Smooth muscle cell (in vitro differentiated cells): ENCODE measurements around the gene BLOC1S1. TPM values are rescaled to one million over a fixed set of nuclear protein-coding genes. Genes with fewer than 3 reads are reported as not detected.

Experiments
- DNase-seq: peaks from one replicate; lab custom pipeline; 2025; ENCODE audit not compliant: unreplicated experiment; lab: John Stamatoyannopoulos, UW
- H2AFZ ChIP-seq: fragments of 200-600 bp; sonication (generic); 2 replicates; pipeline ENCODE4 v1.6.0; 2016; ENCODE audit warnings: antibody characterized with exemption, low read depth, mild to moderate bottlenecking
- H3F3A ChIP-seq: fragments of 200-600 bp; sonication (generic); 2 replicates; pipeline ENCODE4 v1.6.0; 2017; ENCODE audit warnings: antibody characterized with exemption, low read depth
- H3K27ac ChIP-seq: fragments of 200-600 bp; sonication (generic); 2 replicates; pipeline ENCODE4 v1.5.1; 2016; ENCODE audit warnings: low read depth, mild to moderate bottlenecking
- H3K27me3 ChIP-seq: fragments of 200-600 bp; sonication (generic); 2 replicates; pipeline ENCODE4 v1.6.1; 2016; ENCODE audit warnings: low read depth, mild to moderate bottlenecking
- H3K36me3 ChIP-seq: fragments of 200-600 bp; sonication (generic); 2 replicates; pipeline ENCODE4 v1.5.1; 2016; ENCODE audit warnings: low read depth
- H3K4me1 ChIP-seq: fragments of 200-600 bp; sonication (generic); 2 replicates; pipeline ENCODE4 v1.5.1; 2016; ENCODE audit warnings: low read depth
- H3K4me2 ChIP-seq: fragments of 200-600 bp; sonication (generic); 2 replicates; pipeline ENCODE4 v1.6.0; 2016; ENCODE audit warnings: mild to moderate bottlenecking
- H3K4me3 ChIP-seq: fragments of 200-600 bp; sonication (generic); 2 replicates; pipeline ENCODE4 v1.5.1; 2016; ENCODE audit warnings: mild to moderate bottlenecking
- H3K79me2 ChIP-seq: fragments of 200-600 bp; sonication (generic); 2 replicates; pipeline ENCODE4 v1.6.0; 2016; ENCODE audit warnings: low read depth, mild to moderate bottlenecking
- H3K9ac ChIP-seq: fragments of 200-600 bp; sonication (generic); 2 replicates; pipeline ENCODE4 v1.6.0; 2016; ENCODE audit warnings: low read depth
- H3K9me3 ChIP-seq: fragments of 200-600 bp; sonication (generic); replicated peaks from 2 replicates; pipeline ENCODE4 v1.5.1; 2016; ENCODE audit warnings: low read depth
- H4K20me1 ChIP-seq: fragments of 200-600 bp; sonication (generic); 2 replicates; pipeline ENCODE4 v1.6.0; 2016; ENCODE audit warnings: low read depth
- WGBS: methylation state at CpG from one replicate; pipeline ENCODE4 v1.1.7; 2016; ENCODE audit warnings: low lambda C conversion rate; 5-methylcytosine and 5-hydroxymethylcytosine counted together
- polyA plus RNA-seq: library from polyadenylated mRNA; unstranded; fragments of >200 nt; fragmentation: Nextera tagmentation; extraction: Ambion mirVana; gene quantifications from 2 replicates; pipeline ENCODE4 v1.2.1, GENCODE V29; 2016
- total RNA-seq: library from RNA; depleted of rRNA; stranded (reverse); fragments of >200 nt; gene quantifications from 2 replicates; pipeline ENCODE4 v1.2.3, GENCODE V29; 2014
- TF ChIP-seq, protein P1 (sequence below): fragments of 200-600 bp; sonication (generic); IDR thresholded peaks from 2 replicates; pipeline ENCODE4 v1.5.1; 2017; ENCODE audit warnings: borderline replicate concordance, mild to moderate bottlenecking, antibody characterized with exemption; ENCODE audit not compliant: insufficient read depth, poor library complexity, severe bottlenecking

Gene BLOC1S1
- total and polyA plus RNA-seq, 2 experiments from 2014 or later, result 146 to 150 TPM

DNA sequence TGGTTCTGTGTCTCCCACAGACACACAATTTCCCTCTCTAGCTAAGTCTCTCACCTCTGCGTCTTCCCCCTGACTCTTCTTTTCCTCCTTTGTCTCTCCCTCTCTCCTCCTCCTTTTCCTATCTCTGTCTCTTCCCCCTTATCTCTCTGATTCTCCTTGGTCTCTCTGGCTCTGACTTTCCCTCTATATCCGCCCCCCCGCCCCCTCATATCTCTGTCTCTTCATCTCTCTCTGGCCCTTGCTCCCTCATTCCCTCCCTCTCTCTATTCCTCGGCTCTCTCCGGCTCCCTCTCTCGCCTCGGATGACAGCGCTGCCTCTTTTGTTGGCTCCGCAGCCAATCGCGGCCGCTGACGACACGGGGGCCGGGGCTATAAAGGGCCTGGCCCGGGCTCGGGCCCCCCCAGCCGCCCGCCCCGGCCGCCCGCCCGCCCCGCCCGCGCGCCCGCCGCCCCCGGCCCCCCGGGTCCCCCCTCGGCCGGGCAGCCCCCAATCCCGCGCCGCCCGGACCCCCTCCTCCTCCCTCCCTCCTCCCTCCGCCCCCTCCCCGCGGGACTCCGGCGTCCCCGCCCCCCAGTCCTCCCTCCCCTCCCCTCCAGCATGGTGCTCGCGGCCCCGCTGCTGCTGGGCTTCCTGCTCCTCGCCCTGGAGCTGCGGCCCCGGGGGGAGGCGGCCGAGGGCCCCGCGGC lies 27.0 kb downstream of the BLOC1S1 start, which contains the start of gene GDF11:
GDF11 (plus strand) TSS at position 404 of the 687 bp plus-strand sequence; CDS start at position 599, 195 bp downstream.
- H3K4me2 ChIP-seq, result peak within 1 kb of the TSS; percentile 96
- H3K4me1 ChIP-seq, result peaks cover 38% of the 10 kb centered on the region
- TF ChIP-seq, protein P1, sequence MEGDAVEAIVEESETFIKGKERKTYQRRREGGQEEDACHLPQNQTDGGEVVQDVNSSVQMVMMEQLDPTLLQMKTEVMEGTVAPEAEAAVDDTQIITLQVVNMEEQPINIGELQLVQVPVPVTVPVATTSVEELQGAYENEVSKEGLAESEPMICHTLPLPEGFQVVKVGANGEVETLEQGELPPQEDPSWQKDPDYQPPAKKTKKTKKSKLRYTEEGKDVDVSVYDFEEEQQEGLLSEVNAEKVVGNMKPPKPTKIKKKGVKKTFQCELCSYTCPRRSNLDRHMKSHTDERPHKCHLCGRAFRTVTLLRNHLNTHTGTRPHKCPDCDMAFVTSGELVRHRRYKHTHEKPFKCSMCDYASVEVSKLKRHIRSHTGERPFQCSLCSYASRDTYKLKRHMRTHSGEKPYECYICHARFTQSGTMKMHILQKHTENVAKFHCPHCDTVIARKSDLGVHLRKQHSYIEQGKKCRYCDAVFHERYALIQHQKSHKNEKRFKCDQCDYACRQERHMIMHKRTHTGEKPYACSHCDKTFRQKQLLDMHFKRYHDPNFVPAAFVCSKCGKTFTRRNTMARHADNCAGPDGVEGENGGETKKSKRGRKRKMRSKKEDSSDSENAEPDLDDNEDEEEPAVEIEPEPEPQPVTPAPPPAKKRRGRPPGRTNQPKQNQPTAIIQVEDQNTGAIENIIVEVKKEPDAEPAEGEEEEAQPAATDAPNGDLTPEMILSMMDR, result no peak
- peak; percentile 62 for DNase-seq
- peaks cover 4% of the 10 kb centered on the region for H3F3A ChIP-seq
- H4K20me1 ChIP-seq, result peaks cover 37% of the 10 kb centered on the region
- peaks cover 7% of the 10 kb centered on the region for H3K79me2 ChIP-seq
- H3K27ac ChIP-seq, result peak within 1 kb of the TSS; percentile 70
- no peaks in the 10 kb centered on the region for H3K9me3 ChIP-seq
- WGBS, result 3% methylated on average over 6 of the region's 53 CpGs
- no peaks in the 10 kb centered on the region for H3K27me3 ChIP-seq
- no peaks in the 10 kb centered on the region for H3K36me3 ChIP-seq
- H3K9ac ChIP-seq, result peak within 1 kb of the TSS; percentile 61
- peak within 1 kb of the TSS; percentile 80 for H3K4me3 ChIP-seq
- H2AFZ ChIP-seq, result peak within 1 kb of the TSS; percentile 87

DNA sequence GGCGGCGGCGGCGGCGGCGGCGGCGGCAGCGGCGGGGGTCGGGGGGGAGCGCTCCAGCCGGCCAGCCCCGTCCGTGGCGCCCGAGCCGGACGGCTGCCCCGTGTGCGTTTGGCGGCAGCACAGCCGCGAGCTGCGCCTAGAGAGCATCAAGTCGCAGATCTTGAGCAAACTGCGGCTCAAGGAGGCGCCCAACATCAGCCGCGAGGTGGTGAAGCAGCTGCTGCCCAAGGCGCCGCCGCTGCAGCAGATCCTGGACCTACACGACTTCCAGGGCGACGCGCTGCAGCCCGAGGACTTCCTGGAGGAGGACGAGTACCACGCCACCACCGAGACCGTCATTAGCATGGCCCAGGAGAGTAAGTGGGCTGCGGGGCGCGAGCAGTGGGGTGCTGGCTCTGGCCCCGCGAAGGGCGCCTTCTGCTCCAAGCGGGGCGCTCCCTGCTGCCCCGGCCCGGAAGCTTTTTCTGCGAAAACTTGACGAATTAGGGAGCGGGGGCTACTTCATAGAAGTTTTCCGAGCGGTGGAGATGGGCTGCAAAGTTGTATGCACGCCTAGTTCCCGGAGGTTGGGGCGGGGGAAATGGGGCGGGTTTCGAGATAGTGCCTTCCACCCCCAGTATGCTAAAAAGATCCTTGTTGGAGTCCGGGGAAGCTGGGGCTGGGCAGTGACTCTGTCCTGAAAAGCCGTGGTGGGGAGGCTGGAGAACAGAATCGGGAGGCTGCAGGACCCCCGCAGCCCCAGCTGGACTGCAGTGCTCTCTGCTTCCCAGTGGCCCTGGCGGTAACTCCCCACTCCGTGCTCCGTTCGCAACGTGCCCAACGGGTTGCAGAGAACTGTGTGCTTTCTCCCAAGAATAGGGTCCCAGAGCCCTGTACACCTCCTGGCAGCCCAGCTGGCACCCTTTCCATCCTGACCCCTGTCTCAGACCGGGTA lies 27.8 kb downstream of the BLOC1S1 start:
- TF ChIP-seq, protein P1, result no peak
- no peaks in the 10 kb centered on the region for H3K27me3 ChIP-seq
- WGBS, result 1% methylated on average over 58 of the region's 73 CpGs

DNA sequence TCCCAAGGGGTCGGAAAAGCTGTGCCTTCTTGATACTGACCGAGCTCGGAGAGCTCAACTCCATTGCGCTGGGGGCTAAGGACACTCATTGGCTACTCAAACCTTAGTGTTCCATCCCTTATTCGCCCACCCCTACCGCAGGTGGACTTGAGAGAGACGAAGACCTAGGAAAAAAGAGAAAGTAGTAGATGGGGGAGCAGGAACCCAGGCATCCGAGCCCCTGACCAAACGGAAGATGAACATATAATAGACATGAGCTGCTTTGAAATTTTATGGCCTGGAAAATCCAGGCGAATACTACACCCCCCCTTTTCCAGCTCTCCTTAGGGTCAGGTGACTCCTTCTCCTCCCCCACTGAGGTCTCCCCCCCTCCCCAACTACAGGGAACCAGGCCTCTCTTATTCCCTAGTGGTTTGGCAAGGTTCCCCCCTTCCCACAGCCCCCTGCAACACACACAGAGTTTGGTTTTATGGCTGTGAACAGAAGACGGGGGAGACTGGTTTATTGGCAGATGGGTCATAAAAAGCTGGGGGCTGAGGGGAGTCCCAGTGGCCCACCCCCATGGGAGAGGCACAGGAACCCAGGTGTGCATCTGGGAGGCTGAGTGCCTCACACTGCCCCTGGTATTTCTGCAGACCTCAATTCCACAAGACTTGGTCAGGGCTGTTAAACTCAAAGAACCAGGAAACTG lies 28.6 kb downstream of the BLOC1S1 start:
- DNase-seq, result no peak
- H3K4me3 ChIP-seq, result peak overlapping the region; percentile 80
- TF ChIP-seq, protein P1, result no peak
- no peaks in the 10 kb centered on the region for H3K27me3 ChIP-seq
- WGBS, result 6% methylated on average over 10 of the region's 11 CpGs
- no peaks in the 10 kb centered on the region for H3K9me3 ChIP-seq
- H3K4me2 ChIP-seq, result peak overlapping the region; percentile 96
- no peaks in the 10 kb centered on the region for H3K36me3 ChIP-seq
- H3K9ac ChIP-seq, result no peak overlapping the region
- H3F3A ChIP-seq, result no peaks in the 10 kb centered on the region
- peaks cover 7% of the 10 kb centered on the region for H3K79me2 ChIP-seq
- H2AFZ ChIP-seq, result no peak overlapping the region
- H4K20me1 ChIP-seq, result peaks cover 48% of the 10 kb centered on the region
- peaks cover 35% of the 10 kb centered on the region for H3K4me1 ChIP-seq
- no peak overlapping the region for H3K27ac ChIP-seq

More for the DNA sequence above, 27.8 kb downstream of the BLOC1S1 start:
- H3K36me3 ChIP-seq, result no peaks in the 10 kb centered on the region
- DNase-seq, result no peak
- H3K4me1 ChIP-seq, result peaks cover 35% of the 10 kb centered on the region
- H3K9ac ChIP-seq, result peak overlapping the region; percentile 61
- H2AFZ ChIP-seq, result no peak overlapping the region
- H3K4me3 ChIP-seq, result peak overlapping the region; percentile 80
- peaks cover 42% of the 10 kb centered on the region for H4K20me1 ChIP-seq
- H3F3A ChIP-seq, result no peaks in the 10 kb centered on the region
- H3K4me2 ChIP-seq, result peak overlapping the region; percentile 96
- H3K79me2 ChIP-seq, result peaks cover 7% of the 10 kb centered on the region
- no peak overlapping the region for H3K27ac ChIP-seq
- no peaks in the 10 kb centered on the region for H3K9me3 ChIP-seq
